HS-5 (cell line): ENCODE results near the gene CCL23.

ENCODE experiments used
- DNase-seq: peaks from one replicate; pipeline ENCODE4 v3.0.0-alpha.2; 2012; ENCODE audit warnings: low read depth

Gene CCL23

GRCh38 chr17:35969558-35970380 lies 48.0 kb downstream of the CCL23 start:
- DNase-seq: peak; percentile 32

DNA sequence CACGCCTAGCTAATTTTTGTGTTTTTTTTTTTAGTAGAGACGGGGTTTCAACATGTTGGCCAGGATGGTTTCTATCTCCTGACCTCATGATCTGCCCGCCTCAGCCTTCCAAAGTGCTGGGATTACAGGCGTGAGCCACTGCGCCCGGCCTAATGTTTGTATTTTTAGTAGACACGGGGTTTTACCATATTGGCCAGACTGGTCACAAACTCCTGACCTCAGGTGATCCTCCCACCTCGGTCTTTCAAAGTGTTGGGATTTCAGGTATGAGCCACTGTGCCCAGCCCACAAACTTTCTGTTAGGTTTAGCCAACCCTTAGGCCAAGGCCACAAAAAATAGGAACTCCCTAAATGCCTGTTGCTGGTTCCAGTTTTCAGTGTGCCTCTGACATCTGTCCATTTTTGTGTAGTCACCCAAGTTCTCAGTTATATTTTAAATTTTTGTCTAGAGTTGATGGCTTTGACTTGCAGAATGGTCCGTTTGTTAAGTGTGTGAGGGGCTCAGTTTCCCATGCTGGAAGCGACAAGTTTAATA lies 49.2 kb downstream of the CCL23 start:
- DNase-seq: no peak

DNA sequence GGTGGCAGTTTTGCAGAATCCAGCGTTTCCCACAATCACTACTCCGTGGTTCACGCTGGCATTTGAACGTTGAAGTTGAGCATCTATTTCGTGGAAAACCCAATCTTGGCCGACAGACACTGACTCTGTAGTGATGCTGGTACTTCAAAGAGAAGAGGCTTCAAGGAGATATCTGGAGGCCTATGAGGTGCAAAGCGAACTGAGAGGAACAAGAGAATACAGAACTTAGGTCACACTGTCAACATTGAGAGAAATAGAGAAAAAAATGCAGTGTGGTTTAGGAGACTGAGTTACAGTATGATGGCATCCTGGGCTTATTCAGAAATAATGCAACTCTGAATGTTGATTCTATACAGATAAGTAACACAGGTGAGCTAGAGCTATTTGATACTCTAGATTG lies 52.5 kb downstream of the CCL23 start:
- no peak for DNase-seq

DNA sequence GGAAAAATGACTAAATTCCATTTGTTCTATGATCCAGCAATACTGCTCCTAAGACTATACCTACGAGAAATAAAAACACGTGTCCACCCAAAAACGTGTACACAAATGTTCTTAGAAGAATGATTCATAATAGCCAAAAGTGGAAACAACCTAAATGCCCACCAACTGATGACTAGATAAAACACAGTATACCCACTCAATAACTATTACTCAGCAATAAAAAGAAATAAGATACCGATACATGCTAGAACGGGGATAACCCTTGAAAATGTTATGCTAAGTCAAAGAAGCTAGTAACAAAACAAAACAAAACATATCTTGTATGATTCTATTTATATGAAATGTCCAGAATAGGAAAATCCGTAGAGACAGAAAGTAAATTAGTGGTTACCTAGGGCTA lies 54.1 kb downstream of the CCL23 start:
- no peak for DNase-seq
